Measurements from ENCODE around the gene TRIO.

Gene TRIO

GRCh38 chr5:14486486-14486885 lies 343.3 kb downstream of the TRIO start:
- Histone ChIP-seq H3K27me3 (ENCODE audit: low read length) (no peaks in the 10 kb centered on the region), H3K36me3 (ENCODE audit: low read length) (no peaks in the 10 kb centered on the region), H3K4me3 (ENCODE audit: insufficient read depth, low read length, poor library complexity, severe bottlenecking) (no peak overlapping the region), H3K4me2 (ENCODE audit: low read depth, low read length, poor library complexity, severe bottlenecking) (no peak overlapping the region), H3K9me3 (ENCODE audit: insufficient read depth, low read length) (no peaks in the 10 kb centered on the region), H3K9me2 (replicated peaks; ENCODE audit: insufficient read depth, low read length) (no peaks in the 10 kb centered on the region), H2AFZ (ENCODE audit: low read depth, low read length, severe bottlenecking) (no peak overlapping the region), H3K27ac (ENCODE audit: low read depth, low read length) (no peak overlapping the region), H3K9ac (ENCODE audit: low read length) (no peak overlapping the region), H4K20me1 (ENCODE audit: low read depth, low read length) (no peaks in the 10 kb centered on the region), H3K79me2 (ENCODE audit: insufficient read depth, low read length) (no peaks in the 10 kb centered on the region), H3F3A (ENCODE audit: insufficient read depth) (no peaks in the 10 kb centered on the region)
- TF ChIP-seq EZH2phosphoT487 (conservative IDR thresholded peaks at IDR 0.05; ENCODE audit: low read length), result no peak
- TF ChIP-seq, protein P1, sequence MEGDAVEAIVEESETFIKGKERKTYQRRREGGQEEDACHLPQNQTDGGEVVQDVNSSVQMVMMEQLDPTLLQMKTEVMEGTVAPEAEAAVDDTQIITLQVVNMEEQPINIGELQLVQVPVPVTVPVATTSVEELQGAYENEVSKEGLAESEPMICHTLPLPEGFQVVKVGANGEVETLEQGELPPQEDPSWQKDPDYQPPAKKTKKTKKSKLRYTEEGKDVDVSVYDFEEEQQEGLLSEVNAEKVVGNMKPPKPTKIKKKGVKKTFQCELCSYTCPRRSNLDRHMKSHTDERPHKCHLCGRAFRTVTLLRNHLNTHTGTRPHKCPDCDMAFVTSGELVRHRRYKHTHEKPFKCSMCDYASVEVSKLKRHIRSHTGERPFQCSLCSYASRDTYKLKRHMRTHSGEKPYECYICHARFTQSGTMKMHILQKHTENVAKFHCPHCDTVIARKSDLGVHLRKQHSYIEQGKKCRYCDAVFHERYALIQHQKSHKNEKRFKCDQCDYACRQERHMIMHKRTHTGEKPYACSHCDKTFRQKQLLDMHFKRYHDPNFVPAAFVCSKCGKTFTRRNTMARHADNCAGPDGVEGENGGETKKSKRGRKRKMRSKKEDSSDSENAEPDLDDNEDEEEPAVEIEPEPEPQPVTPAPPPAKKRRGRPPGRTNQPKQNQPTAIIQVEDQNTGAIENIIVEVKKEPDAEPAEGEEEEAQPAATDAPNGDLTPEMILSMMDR (IDR thresholded peaks at IDR 0.05; ENCODE audit: insufficient read depth, low read length, poor library complexity, severe bottlenecking), result no peak

DNA sequence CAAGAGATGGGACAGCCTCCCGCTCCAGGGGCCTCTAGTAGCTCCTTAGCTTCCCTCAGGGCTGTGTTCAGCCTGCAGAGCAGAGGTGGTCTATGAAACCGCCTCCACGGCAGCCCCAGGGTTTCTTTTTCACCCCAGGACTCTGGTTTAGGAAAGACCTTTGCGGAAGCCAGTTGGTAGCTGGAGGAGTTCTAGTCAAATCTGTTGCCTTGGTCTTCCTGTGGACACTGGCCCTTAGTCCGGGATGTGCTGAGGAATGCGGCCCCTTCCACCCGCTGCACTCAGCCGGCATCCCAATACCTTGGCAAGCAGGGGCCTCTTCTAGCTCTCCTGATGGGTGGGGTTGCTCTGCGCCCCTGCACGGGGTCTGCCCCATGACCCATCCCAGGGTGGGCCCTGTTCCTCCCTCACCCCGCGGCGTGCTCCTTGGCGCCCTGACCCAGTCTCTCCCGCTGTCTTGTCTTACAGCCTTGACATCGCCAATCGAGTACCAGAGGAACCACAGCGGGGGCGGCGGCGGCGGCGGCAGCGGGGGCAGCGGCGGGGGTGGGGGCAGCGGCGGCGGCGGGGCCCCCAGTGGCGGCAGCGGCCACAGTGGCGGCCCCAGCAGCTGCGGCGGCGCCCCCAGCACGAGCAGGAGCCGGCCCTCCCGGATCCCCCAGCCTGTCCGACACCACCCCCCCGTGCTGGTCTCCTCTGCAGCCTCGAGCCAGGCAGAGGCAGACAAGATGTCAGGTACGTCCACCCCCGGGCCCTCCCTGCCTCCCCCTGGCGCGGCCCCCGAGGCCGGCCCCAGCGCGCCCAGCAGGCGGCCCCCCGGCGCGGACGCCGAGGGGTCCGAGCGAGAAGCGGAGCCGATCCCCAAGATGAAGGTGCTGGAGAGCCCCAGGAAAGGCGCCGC lies 344.1 kb downstream of the TRIO start:
- Histone ChIP-seq H4K20me1 (ENCODE audit: low read depth, low read length) (no peaks in the 10 kb centered on the region), H2AFZ (ENCODE audit: low read depth, low read length, severe bottlenecking) (no peak overlapping the region), H3F3A (ENCODE audit: insufficient read depth) (no peaks in the 10 kb centered on the region), H3K4me3 (ENCODE audit: insufficient read depth, low read length, poor library complexity, severe bottlenecking) (no peak overlapping the region), H3K27me3 (ENCODE audit: low read length) (no peaks in the 10 kb centered on the region), H3K27ac (ENCODE audit: low read depth, low read length) (no peak overlapping the region), H3K4me2 (ENCODE audit: low read depth, low read length, poor library complexity, severe bottlenecking) (no peak overlapping the region), H3K9me2 (replicated peaks; ENCODE audit: insufficient read depth, low read length) (no peaks in the 10 kb centered on the region), H3K79me2 (ENCODE audit: insufficient read depth, low read length) (no peaks in the 10 kb centered on the region), H3K9me3 (ENCODE audit: insufficient read depth, low read length) (no peaks in the 10 kb centered on the region), H3K36me3 (ENCODE audit: low read length) (no peaks in the 10 kb centered on the region), H3K9ac (ENCODE audit: low read length) (no peak overlapping the region)
- no peak for TF ChIP-seq EZH2phosphoT487 (conservative IDR thresholded peaks at IDR 0.05; ENCODE audit: low read length)
- TF ChIP-seq, protein P1 (IDR thresholded peaks at IDR 0.05; ENCODE audit: insufficient read depth, low read length, poor library complexity, severe bottlenecking), result no peak

DNA sequence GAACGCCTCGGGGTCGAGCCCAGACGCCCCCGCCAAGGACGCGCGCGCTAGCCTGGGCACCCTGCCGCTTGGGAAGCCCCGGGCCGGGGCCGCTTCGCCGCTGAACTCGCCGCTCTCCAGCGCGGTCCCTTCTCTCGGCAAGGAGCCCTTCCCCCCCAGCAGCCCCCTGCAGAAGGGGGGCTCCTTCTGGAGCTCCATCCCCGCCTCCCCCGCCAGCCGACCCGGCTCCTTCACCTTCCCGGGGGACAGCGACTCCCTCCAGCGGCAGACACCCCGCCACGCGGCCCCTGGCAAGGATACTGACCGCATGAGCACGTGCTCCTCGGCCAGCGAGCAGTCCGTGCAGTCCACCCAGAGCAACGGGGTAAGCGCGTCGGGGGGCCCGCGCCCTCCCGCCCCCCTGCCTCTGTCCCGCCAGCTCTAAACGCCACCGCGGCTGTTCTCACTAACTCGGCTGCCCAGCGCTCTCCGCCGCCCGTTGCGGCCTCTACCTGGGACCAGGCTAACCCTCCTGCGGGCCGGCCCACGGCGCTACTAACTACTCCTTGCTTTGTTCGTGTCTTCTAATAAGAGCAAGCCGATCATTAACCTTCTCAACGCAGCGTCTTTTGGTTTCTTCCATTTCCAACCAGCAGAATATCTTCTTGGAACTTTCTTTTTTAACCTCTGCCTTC lies 344.9 kb downstream of the TRIO start:
- Histone ChIP-seq H3K9me2 (replicated peaks; ENCODE audit: insufficient read depth, low read length) (no peaks in the 10 kb centered on the region), H3K4me3 (ENCODE audit: insufficient read depth, low read length, poor library complexity, severe bottlenecking) (no peak overlapping the region), H3K9me3 (ENCODE audit: insufficient read depth, low read length) (no peaks in the 10 kb centered on the region), H2AFZ (ENCODE audit: low read depth, low read length, severe bottlenecking) (no peak overlapping the region), H3K36me3 (ENCODE audit: low read length) (no peaks in the 10 kb centered on the region), H3K9ac (ENCODE audit: low read length) (no peak overlapping the region), H3K4me2 (ENCODE audit: low read depth, low read length, poor library complexity, severe bottlenecking) (no peak overlapping the region), H4K20me1 (ENCODE audit: low read depth, low read length) (no peaks in the 10 kb centered on the region), H3K27ac (ENCODE audit: low read depth, low read length) (no peak overlapping the region), H3F3A (ENCODE audit: insufficient read depth) (no peaks in the 10 kb centered on the region), H3K79me2 (ENCODE audit: insufficient read depth, low read length) (no peaks in the 10 kb centered on the region), H3K27me3 (ENCODE audit: low read length) (no peaks in the 10 kb centered on the region)
- TF ChIP-seq, protein P1 (IDR thresholded peaks at IDR 0.05; ENCODE audit: insufficient read depth, low read length, poor library complexity, severe bottlenecking), result no peak
- no peak for TF ChIP-seq EZH2phosphoT487 (conservative IDR thresholded peaks at IDR 0.05; ENCODE audit: low read length)
